ENCODE data around the gene GPLD1.

GPLD1 gene

DNA sequence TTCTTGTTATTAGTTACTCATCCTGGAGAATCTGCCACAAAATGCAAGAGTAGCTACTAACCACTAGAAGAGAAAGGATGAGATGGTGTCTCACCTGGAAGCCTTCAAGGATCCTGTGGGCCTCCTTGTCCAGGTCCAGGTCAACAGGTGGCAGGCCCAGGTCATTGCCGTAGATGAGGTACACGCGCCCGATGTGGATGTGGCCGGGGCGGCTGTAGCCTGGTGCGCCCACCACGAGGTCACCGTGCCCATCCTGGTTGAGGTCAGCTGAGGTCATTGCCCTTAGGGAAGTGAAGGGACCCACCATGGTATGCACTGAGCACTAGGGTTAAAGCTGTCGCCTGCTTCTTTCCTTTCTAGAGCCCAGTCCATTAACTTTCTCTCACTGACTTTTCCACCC is 35.5 kb downstream of the GPLD1 start:
- H3K9me3 ChIP-seq (ENCODE audit: insufficient read depth, low read length) = no peaks in the 10 kb centered on the region
- H3K36me3 ChIP-seq (ENCODE audit: low read length) = no peaks in the 10 kb centered on the region
- H3K4me2 ChIP-seq (ENCODE audit: low read depth, low read length, poor library complexity, severe bottlenecking) = no peak overlapping the region
- H3K79me2 ChIP-seq (ENCODE audit: insufficient read depth, low read length) = no peaks in the 10 kb centered on the region
- no peaks in the 10 kb centered on the region for H3K27me3 ChIP-seq (ENCODE audit: low read length)
- no peak overlapping the region for H3K27ac ChIP-seq (ENCODE audit: low read depth, low read length)
- H4K20me1 ChIP-seq (ENCODE audit: low read depth, low read length) = no peaks in the 10 kb centered on the region
- no peak overlapping the region for H3K9ac ChIP-seq (ENCODE audit: low read length)
- no peak overlapping the region for H2AFZ ChIP-seq (ENCODE audit: low read depth, low read length, severe bottlenecking)
- H3K4me3 ChIP-seq (ENCODE audit: insufficient read depth, low read length, poor library complexity, severe bottlenecking) = no peak overlapping the region
- no peaks in the 10 kb centered on the region for H3K9me2 ChIP-seq (replicated peaks; ENCODE audit: insufficient read depth, low read length)
- H3F3A ChIP-seq (ENCODE audit: insufficient read depth) = no peaks in the 10 kb centered on the region
- no peak for TF ChIP-seq CTCF (IDR thresholded peaks at IDR 0.05; ENCODE audit: insufficient read depth, low read length, poor library complexity, severe bottlenecking)
- TF ChIP-seq EZH2phosphoT487 (conservative IDR thresholded peaks at IDR 0.05; ENCODE audit: low read length) = no peak

- H3K27ac ChIP-seq (ENCODE audit: low read depth, low read length) = no peak overlapping the region
- H4K20me1 ChIP-seq (ENCODE audit: low read depth, low read length) = no peaks in the 10 kb centered on the region
- H2AFZ ChIP-seq (ENCODE audit: low read depth, low read length, severe bottlenecking) = no peak overlapping the region
- no peak for TF ChIP-seq CTCF (IDR thresholded peaks at IDR 0.05; ENCODE audit: insufficient read depth, low read length, poor library complexity, severe bottlenecking)
- TF ChIP-seq EZH2phosphoT487 (conservative IDR thresholded peaks at IDR 0.05; ENCODE audit: low read length) = no peak
- no peak overlapping the region for H3K9ac ChIP-seq (ENCODE audit: low read length)
- no peaks in the 10 kb centered on the region for H3F3A ChIP-seq (ENCODE audit: insufficient read depth)
- no peak overlapping the region for H3K4me3 ChIP-seq (ENCODE audit: insufficient read depth, low read length, poor library complexity, severe bottlenecking)
- H3K27me3 ChIP-seq (ENCODE audit: low read length) = no peaks in the 10 kb centered on the region
- no peaks in the 10 kb centered on the region for H3K9me3 ChIP-seq (ENCODE audit: insufficient read depth, low read length)
- H3K79me2 ChIP-seq (ENCODE audit: insufficient read depth, low read length) = no peaks in the 10 kb centered on the region
- no peaks in the 10 kb centered on the region for H3K9me2 ChIP-seq (replicated peaks; ENCODE audit: insufficient read depth, low read length)
- no peak overlapping the region for H3K4me2 ChIP-seq (ENCODE audit: low read depth, low read length, poor library complexity, severe bottlenecking)
- H3K36me3 ChIP-seq (ENCODE audit: low read length) = no peaks in the 10 kb centered on the region
Measured at GRCh38 chr6:24451581-24452388, 37.6 kb downstream of the GPLD1 start.

DNA sequence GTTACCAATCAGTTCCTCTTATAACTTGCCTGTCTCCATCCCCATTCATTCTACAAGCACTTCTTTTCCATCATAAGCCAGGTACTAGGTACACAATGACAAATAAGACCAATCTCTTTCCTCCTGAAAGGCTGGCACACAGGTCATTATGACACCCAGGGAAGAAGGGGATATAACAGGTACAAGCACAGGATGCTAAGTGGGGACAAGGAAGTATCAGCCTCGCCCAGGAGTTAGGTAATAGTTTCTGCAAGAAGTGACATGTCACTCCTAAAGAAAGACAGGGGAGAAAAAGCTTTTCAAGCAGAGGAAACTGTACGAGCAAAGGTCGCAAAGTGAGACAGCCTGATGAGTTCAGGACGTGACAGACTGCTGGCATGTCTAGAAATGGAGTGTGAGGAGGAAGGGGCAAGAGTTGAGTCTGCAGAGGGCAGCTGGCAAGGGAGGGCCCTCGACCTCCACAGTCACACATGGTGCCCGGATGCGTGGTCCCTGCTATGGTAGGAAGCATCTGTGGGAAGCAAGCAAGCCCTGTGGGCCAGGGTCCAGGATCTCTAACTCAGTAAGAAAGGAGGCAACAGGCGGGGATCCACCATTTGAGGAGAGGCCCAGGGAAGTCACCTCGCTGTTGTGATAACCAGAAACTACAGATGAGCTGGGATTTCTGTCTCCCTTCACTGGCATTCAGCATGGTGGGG is 40.4 kb downstream of the GPLD1 start:
- H3F3A ChIP-seq (ENCODE audit: insufficient read depth) = no peaks in the 10 kb centered on the region
- no peak overlapping the region for H3K4me3 ChIP-seq (ENCODE audit: insufficient read depth, low read length, poor library complexity, severe bottlenecking)
- no peak overlapping the region for H2AFZ ChIP-seq (ENCODE audit: low read depth, low read length, severe bottlenecking)
- H3K36me3 ChIP-seq (ENCODE audit: low read length) = no peaks in the 10 kb centered on the region
- no peaks in the 10 kb centered on the region for H3K9me3 ChIP-seq (ENCODE audit: insufficient read depth, low read length)
- no peaks in the 10 kb centered on the region for H3K27me3 ChIP-seq (ENCODE audit: low read length)
- H4K20me1 ChIP-seq (ENCODE audit: low read depth, low read length) = no peaks in the 10 kb centered on the region
- no peak overlapping the region for H3K27ac ChIP-seq (ENCODE audit: low read depth, low read length)
- H3K9ac ChIP-seq (ENCODE audit: low read length) = no peak overlapping the region
- no peak for TF ChIP-seq CTCF (IDR thresholded peaks at IDR 0.05; ENCODE audit: insufficient read depth, low read length, poor library complexity, severe bottlenecking)
- no peaks in the 10 kb centered on the region for H3K9me2 ChIP-seq (replicated peaks; ENCODE audit: insufficient read depth, low read length)
- no peak overlapping the region for H3K4me2 ChIP-seq (ENCODE audit: low read depth, low read length, poor library complexity, severe bottlenecking)
- no peaks in the 10 kb centered on the region for H3K79me2 ChIP-seq (ENCODE audit: insufficient read depth, low read length)

All from SU-DHL-6 (cell line).